ENCODE data around the gene YPEL2.

DNA sequence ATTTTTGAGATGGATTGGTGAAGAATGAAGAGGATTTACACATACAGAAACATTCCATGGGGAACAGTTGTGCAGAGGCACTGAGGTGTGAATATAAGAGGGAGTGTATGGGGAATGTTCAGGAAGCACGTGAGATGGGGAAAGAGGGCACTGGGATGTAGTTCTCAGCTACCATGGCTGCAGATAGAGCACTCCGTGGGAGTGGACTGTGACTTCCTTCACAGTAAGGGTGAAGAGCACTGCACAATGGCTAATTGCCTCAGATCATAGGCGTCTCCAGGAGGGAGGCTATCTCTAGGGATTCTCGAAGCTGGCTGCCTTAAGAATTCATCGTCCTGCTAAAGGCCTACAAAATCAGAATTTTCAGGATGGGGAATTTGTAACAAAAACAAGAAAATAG is 7.0 kb downstream of the YPEL2 start:
- TF ChIP-seq, protein P1, sequence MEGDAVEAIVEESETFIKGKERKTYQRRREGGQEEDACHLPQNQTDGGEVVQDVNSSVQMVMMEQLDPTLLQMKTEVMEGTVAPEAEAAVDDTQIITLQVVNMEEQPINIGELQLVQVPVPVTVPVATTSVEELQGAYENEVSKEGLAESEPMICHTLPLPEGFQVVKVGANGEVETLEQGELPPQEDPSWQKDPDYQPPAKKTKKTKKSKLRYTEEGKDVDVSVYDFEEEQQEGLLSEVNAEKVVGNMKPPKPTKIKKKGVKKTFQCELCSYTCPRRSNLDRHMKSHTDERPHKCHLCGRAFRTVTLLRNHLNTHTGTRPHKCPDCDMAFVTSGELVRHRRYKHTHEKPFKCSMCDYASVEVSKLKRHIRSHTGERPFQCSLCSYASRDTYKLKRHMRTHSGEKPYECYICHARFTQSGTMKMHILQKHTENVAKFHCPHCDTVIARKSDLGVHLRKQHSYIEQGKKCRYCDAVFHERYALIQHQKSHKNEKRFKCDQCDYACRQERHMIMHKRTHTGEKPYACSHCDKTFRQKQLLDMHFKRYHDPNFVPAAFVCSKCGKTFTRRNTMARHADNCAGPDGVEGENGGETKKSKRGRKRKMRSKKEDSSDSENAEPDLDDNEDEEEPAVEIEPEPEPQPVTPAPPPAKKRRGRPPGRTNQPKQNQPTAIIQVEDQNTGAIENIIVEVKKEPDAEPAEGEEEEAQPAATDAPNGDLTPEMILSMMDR (IDR thresholded peaks at IDR 0.05), result no peak
- TF ChIP-seq POLR2A (IDR thresholded peaks at IDR 0.05), result no peak

Data from prostate gland (tissue), 2 donors.